ENCODE results near the gene PKN2.
A peak's percentile ranks its signal among the peaks of the same experiment; 100 is the strongest.
"Not testable (repeated sequence)": the region's sequence is repeated elsewhere in the genome, so short reads cannot be mapped to it uniquely, and the experiment has no call there.

The PKN2 gene

DNA sequence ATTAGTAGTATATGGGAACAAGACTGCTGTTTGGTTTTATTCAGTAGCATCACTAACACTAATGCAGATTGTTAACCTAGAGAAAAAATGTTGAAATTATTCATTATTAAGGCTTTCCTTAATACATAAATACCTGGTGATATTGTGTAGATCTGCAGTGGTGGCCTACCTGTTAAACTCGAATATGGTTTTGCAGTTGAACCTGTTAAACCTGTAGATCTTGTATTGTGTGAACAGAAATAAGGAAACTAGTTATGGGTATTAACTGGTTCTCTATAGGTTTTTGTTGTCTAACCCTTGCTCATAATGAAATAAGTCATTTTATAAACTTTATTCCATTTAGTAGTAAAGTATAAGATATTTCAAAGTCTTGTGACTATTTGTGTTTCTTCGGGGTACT, 23.9 kb downstream of the PKN2 start:
- H4K20me1 ChIP-seq (ENCODE audit: insufficient read depth, low read length): peaks cover 12% of the 10 kb centered on the region; the same call in 1 of the 2 replicates
- no peak overlapping the region for H3K9ac ChIP-seq (ENCODE audit: low read depth, low read length)
- H2AFZ ChIP-seq (ENCODE audit: low read depth, low read length): no peak overlapping the region
- H3K27me3 ChIP-seq (ENCODE audit: insufficient read depth, low read length, poor library complexity): no peaks in the 10 kb centered on the region
- TF ChIP-seq EZH2 (IDR thresholded peaks at IDR 0.05; ENCODE audit: borderline replicate concordance, low read depth, low read length, severe bottlenecking): no peak
- TF ChIP-seq, protein P1, sequence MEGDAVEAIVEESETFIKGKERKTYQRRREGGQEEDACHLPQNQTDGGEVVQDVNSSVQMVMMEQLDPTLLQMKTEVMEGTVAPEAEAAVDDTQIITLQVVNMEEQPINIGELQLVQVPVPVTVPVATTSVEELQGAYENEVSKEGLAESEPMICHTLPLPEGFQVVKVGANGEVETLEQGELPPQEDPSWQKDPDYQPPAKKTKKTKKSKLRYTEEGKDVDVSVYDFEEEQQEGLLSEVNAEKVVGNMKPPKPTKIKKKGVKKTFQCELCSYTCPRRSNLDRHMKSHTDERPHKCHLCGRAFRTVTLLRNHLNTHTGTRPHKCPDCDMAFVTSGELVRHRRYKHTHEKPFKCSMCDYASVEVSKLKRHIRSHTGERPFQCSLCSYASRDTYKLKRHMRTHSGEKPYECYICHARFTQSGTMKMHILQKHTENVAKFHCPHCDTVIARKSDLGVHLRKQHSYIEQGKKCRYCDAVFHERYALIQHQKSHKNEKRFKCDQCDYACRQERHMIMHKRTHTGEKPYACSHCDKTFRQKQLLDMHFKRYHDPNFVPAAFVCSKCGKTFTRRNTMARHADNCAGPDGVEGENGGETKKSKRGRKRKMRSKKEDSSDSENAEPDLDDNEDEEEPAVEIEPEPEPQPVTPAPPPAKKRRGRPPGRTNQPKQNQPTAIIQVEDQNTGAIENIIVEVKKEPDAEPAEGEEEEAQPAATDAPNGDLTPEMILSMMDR (IDR thresholded peaks at IDR 0.05; ENCODE audit: borderline replicate concordance, extremely low read depth, low read length, poor library complexity, severe bottlenecking): no peak
- ATAC-seq (ENCODE audit: insufficient read depth, low read depth): no peak
- DNase-seq: no peak
- no peak overlapping the region for H3K27ac ChIP-seq (ENCODE audit: low read length)
- peaks cover 98% of the 10 kb centered on the region for H3K79me2 ChIP-seq (ENCODE audit: insufficient read depth, low read length)
- H3K9me3 ChIP-seq (ENCODE audit: insufficient read depth, low read length, severe bottlenecking): no peaks in the 10 kb centered on the region
- no peak overlapping the region for H3K4me2 ChIP-seq (ENCODE audit: insufficient read depth, low read length)
- H3K36me3 ChIP-seq (ENCODE audit: insufficient read depth, low read length): peaks cover 22% of the 10 kb centered on the region; the same call in 1 of the 2 replicates
- no peak overlapping the region for H3K4me3 ChIP-seq (ENCODE audit: low read depth in 1 of 2, low read length in 2 of 2)
- no peaks in the 10 kb centered on the region for H3K4me1 ChIP-seq (ENCODE audit: insufficient read depth, low read length)

DNA sequence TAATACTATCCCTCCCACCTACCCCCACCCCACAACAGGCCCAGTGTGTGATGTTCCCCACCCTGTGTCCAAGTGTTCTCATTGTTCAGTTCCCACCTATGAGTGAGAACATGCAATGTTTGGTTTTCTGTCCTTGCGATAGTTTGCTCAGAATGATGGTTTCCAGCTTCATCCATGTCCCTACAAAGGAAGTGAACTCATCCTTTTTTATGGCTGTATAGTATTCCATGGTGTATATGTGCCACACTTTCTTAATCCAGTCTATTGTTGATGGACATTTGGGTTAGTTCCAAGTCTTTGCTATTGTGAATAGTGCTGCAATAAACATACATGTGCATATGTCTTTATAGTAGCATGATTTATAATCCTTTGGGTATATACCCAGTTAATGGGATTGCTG, 28.8 kb downstream of the PKN2 start:
- H3K36me3 ChIP-seq (ENCODE audit: insufficient read depth, low read length): peaks cover 22% of the 10 kb centered on the region; the same call in 1 of the 2 replicates
- H4K20me1 ChIP-seq (ENCODE audit: insufficient read depth, low read length); DNase-seq; H3K4me3 ChIP-seq (ENCODE audit: low read depth in 1 of 2, low read length in 2 of 2); H3K9ac ChIP-seq (ENCODE audit: low read depth, low read length); H3K27ac ChIP-seq (ENCODE audit: low read length); H2AFZ ChIP-seq (ENCODE audit: low read depth, low read length); H3K9me3 ChIP-seq (ENCODE audit: insufficient read depth, low read length, severe bottlenecking); H3K27me3 ChIP-seq (ENCODE audit: insufficient read depth, low read length, poor library complexity); ATAC-seq (ENCODE audit: insufficient read depth, low read depth); H3K4me2 ChIP-seq (ENCODE audit: insufficient read depth, low read length); H3K4me1 ChIP-seq (ENCODE audit: insufficient read depth, low read length): not testable (repeated sequence)
- peaks cover 79% of the 10 kb centered on the region for H3K79me2 ChIP-seq (ENCODE audit: insufficient read depth, low read length)

DNA sequence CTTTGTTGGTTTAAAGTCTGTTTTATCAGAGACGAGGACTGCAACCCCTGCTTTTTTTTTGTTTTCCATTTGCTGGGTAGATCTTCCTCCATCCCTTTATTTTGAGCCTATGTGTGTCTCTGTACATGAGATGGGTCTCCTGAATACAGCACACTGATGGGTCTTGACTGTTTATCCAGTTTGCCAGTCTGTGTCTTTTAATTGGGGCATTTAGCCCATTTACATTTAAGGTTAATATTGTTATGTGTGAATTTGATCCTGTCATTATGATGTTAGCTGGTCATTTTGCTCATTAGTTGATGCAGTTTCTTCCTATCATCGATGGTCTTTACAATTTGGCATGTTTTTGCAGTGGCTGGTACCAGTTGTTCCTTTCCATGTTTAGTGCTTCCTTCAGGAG, 32.5 kb downstream of the PKN2 start:
- H3K27me3 ChIP-seq (ENCODE audit: insufficient read depth, low read length, poor library complexity); DNase-seq; H3K4me1 ChIP-seq (ENCODE audit: insufficient read depth, low read length); H3K36me3 ChIP-seq (ENCODE audit: insufficient read depth, low read length); H2AFZ ChIP-seq (ENCODE audit: low read depth, low read length); H3K9ac ChIP-seq (ENCODE audit: low read depth, low read length); H3K27ac ChIP-seq (ENCODE audit: low read length); H3K4me2 ChIP-seq (ENCODE audit: insufficient read depth, low read length); ATAC-seq (ENCODE audit: insufficient read depth, low read depth); H3K9me3 ChIP-seq (ENCODE audit: insufficient read depth, low read length, severe bottlenecking); H3K4me3 ChIP-seq (ENCODE audit: low read depth in 1 of 2, low read length in 2 of 2): not testable (repeated sequence)
- peaks cover 17% of the 10 kb centered on the region; the same call in 1 of the 2 replicates for H4K20me1 ChIP-seq (ENCODE audit: insufficient read depth, low read length)
- peaks cover 79% of the 10 kb centered on the region for H3K79me2 ChIP-seq (ENCODE audit: insufficient read depth, low read length)

DNA sequence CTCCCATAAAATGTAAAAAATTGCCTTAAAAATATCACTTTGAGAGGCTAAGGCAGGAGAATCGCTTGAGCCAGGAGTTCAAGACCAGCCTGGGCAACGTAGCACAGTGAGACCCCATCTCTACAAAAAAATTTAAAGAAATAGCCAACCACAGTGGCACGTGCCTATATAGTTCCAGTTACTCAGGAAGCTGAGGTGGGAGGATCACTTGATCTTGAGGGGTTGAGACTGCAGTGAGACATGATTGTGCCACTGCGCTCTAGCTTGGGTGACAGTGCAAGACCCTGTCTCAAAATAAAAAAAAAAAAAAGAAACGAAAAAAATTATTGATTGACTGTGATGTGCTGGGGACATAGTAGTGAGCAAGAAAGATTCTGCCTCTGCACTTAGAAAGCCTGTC, 38.4 kb downstream of the PKN2 start:
- peaks cover 31% of the 10 kb centered on the region; the same call in 1 of the 2 replicates for H4K20me1 ChIP-seq (ENCODE audit: insufficient read depth, low read length)

More for the DNA sequence above, 38.4 kb downstream of the PKN2 start:
- no peak for TF ChIP-seq EZH2 (IDR thresholded peaks at IDR 0.05; ENCODE audit: borderline replicate concordance, low read depth, low read length, severe bottlenecking)
- TF ChIP-seq, protein P1 (IDR thresholded peaks at IDR 0.05; ENCODE audit: borderline replicate concordance, extremely low read depth, low read length, poor library complexity, severe bottlenecking): no peak
- H3K4me3 ChIP-seq (ENCODE audit: low read depth in 1 of 2, low read length in 2 of 2): no peak overlapping the region
- peaks cover 91% of the 10 kb centered on the region for H3K79me2 ChIP-seq (ENCODE audit: insufficient read depth, low read length)
- H3K27ac ChIP-seq (ENCODE audit: low read length): no peak overlapping the region
- no peak overlapping the region for H3K9ac ChIP-seq (ENCODE audit: low read depth, low read length)
- no peak overlapping the region for H3K4me2 ChIP-seq (ENCODE audit: insufficient read depth, low read length)
- DNase-seq (peak; percentile 42), ATAC-seq (ENCODE audit: insufficient read depth, low read depth) (peak; percentile 87)
- no peaks in the 10 kb centered on the region for H3K9me3 ChIP-seq (ENCODE audit: insufficient read depth, low read length, severe bottlenecking)
- H3K36me3 ChIP-seq (ENCODE audit: insufficient read depth, low read length): no peaks in the 10 kb centered on the region
- no peaks in the 10 kb centered on the region for H3K27me3 ChIP-seq (ENCODE audit: insufficient read depth, low read length, poor library complexity)
- H3K4me1 ChIP-seq (ENCODE audit: insufficient read depth, low read length): peaks cover 4% of the 10 kb centered on the region; the same call in 1 of the 2 replicates
- no peak overlapping the region for H2AFZ ChIP-seq (ENCODE audit: low read depth, low read length)

Data from DND-41 (cell line).